GM12878 (cell line): ENCODE measurements around the gene ZNF678. TPM values are rescaled to one million over a fixed set of nuclear protein-coding genes. Genes with fewer than 3 reads are reported as not detected.

Experiments
- ATAC-seq: fragments of 200-7000 bp; cut with Tn5 transposase; 3 replicates; pipeline ENCODE4 v1.9.1; 2020; ENCODE audit warnings: mild to moderate bottlenecking, moderate library complexity
- BruUV-seq: library from RNA; stranded (reverse); fragments of 400-500 nt; replicated peaks from 2 replicates; lab custom pipeline; 2021; lab: Mats Ljungman, UMichigan
- CTCF ChIA-PET: fragments of 300-600 bp; sonication (Branson Sonifier 250); formaldehyde crosslinking; extraction: SDS; loops from one replicate; lab custom pipeline; 2021; ENCODE audit warnings: inconsistent platforms; lab: Yijun Ruan, JAX
- POLR2A ChIA-PET: fragments of 350-600 bp; formaldehyde crosslinking; extraction: SDS; loops from one replicate; lab custom pipeline; 2021; ENCODE audit warnings: inconsistent platforms; lab: Charles Lee
- RAD21 ChIA-PET: fragments of 300-600 bp; sonication (Branson Sonifier 250); formaldehyde crosslinking; loops from one replicate; lab custom pipeline; 2023; ENCODE audit warnings: antibody characterized with exemption; ENCODE audit not compliant: unreplicated experiment; lab: Charles Lee
- SMC1A ChIA-PET: fragments of 300-600 bp; sonication (Branson Sonifier 250); formaldehyde crosslinking; loops from one replicate; lab custom pipeline; 2023; ENCODE audit not compliant: unreplicated experiment, uncharacterized antibody; lab: Charles Lee
- DNase-seq: peaks from one replicate; pipeline ENCODE4 v3.0.0-alpha.2; 2011; ENCODE audit warnings: low read depth, low spot score
- FAIRE-seq: peaks from 3 replicates; lab custom pipeline; 2011; peaks lifted over from hg19 to GRCh38; lab: Jason Lieb, UNC
- H2AFZ ChIP-seq: 2 replicates; pipeline ENCODE4 v1.6.0; 2011; ENCODE audit warnings: low read depth, low read length, control low read depth; ENCODE audit not compliant: control insufficient read depth
- H3K27ac ChIP-seq: 2 replicates; pipeline ENCODE4 v1.5.1; 2011; ENCODE audit warnings: control low read depth; ENCODE audit not compliant: control insufficient read depth, insufficient read depth
- H3K27me3 ChIP-seq, 2 experiments: replicated peaks in 1 of 2; 2 replicates each; pipeline versions ENCODE4 v1.6.0 to v1.6.1; 2011; ENCODE audit warnings: low read length in 1 of 2; ENCODE audit not compliant: control insufficient read depth in 2 of 2, insufficient read depth in 2 of 2
- H3K36me3 ChIP-seq, 2 experiments: 2 replicates each; pipeline ENCODE4 v1.5.1; 2011; ENCODE audit warnings: low read length in 1 of 2; ENCODE audit not compliant: control insufficient read depth in 2 of 2, insufficient read depth in 2 of 2
- H3K4me1 ChIP-seq: 2 replicates; pipeline ENCODE4 v1.6.1; 2011; ENCODE audit warnings: mild to moderate bottlenecking, low read length, moderate library complexity, mixed read lengths; ENCODE audit not compliant: control insufficient read depth, insufficient read depth
- H3K4me2 ChIP-seq: 2 replicates; pipeline ENCODE4 v1.6.0; 2011; ENCODE audit warnings: control low read depth; ENCODE audit not compliant: control insufficient read depth, insufficient read depth
- H3K4me3 ChIP-seq: fragments of 200-600 bp; sonication (generic); 2 replicates; pipeline ENCODE4 v1.5.1; 2016
- H3K79me2 ChIP-seq: 2 replicates; pipeline ENCODE4 v1.6.0; 2011; ENCODE audit warnings: low read length; ENCODE audit not compliant: control insufficient read depth, insufficient read depth
- H3K9ac ChIP-seq: 2 replicates; pipeline ENCODE4 v1.8.0; 2011; ENCODE audit warnings: low read length, control low read depth, mixed read lengths; ENCODE audit not compliant: control insufficient read depth, insufficient read depth
- H3K9me3 ChIP-seq: replicated peaks from 3 replicates; pipeline ENCODE4 v1.5.1; 2011; ENCODE audit warnings: mild to moderate bottlenecking, low read length; ENCODE audit not compliant: control insufficient read depth, insufficient read depth
- H4K20me1 ChIP-seq: 2 replicates; pipeline ENCODE4 v1.6.0; 2011; ENCODE audit not compliant: control insufficient read depth, insufficient read depth
- POLR2AphosphoS2 ChIP-seq: IDR thresholded peaks from 2 replicates; pipeline ENCODE4 v1.6.1; 2011; ENCODE audit warnings: low read depth, mild to moderate bottlenecking, low read length, improper control_type of control experiment, moderate library complexity
- POU2F2 ChIP-seq: IDR thresholded peaks from 3 replicates; pipeline ENCODE4 v1.6.1; 2011; ENCODE audit warnings: low read depth, mild to moderate bottlenecking, low read length, borderline replicate concordance
- ZNF207 ChIP-seq: fragments of 450-650 bp; IDR thresholded peaks from 2 replicates; pipeline ENCODE4 v1.6.1; 2014; ENCODE audit warnings: antibody characterized with exemption, mild to moderate bottlenecking, borderline replicate concordance
- WGBS: methylation state at CpG from one replicate; pipeline ENCODE4 v1.1.6; 2016; ENCODE audit warnings: low lambda C conversion rate; ENCODE audit not compliant: insufficient replicate concordance, insufficient coverage; ENCODE audit errors: missing lambda C conversion rate; 5-methylcytosine and 5-hydroxymethylcytosine counted together
- in situ Hi-C: fragments of 300-500 bp; cut with MboI; formaldehyde crosslinking; loops from 9 replicates; pipeline ENCODE4 v1.14.3; 2018; ENCODE audit warnings: mixed read lengths
- intact Hi-C: fragments of 100-400 bp; cut with micrococcal nuclease; formaldehyde crosslinking; loops from one replicate; pipeline ENCODE4 v1.14.2; 2022; ENCODE audit not compliant: unreplicated experiment
- polyA plus RNA-seq, 11 experiments: library from polyadenylated mRNA; depleted of rRNA in 4 of 11; unstranded in 6 of 11; stranded (reverse) in 5 of 11; fragments of >200 nt; fragmentation: Nextera tagmentation in 4 of 11; fragmentation: Illumina TruSeq in 1 of 11; extraction: Ambion mirVana in 4 of 11; extraction: Trizol in 1 of 11; gene quantifications; 1 replicate in 1 of 11; 2 replicates in 10 of 11; pipeline versions ENCODE4 v1.2.1 to v1.2.3, GENCODE V29; 2011 to 2016; ENCODE audit warnings: inconsistent platforms in 2 of 11, missing spikeins in 2 of 11, low read depth in 1 of 11
- total RNA-seq, 4 experiments: library from RNA; depleted of rRNA in 3 of 4; stranded (reverse); fragments of >200 nt in 3 of 4; fragmentation: Illumina TruSeq in 1 of 4; extraction: Trizol in 1 of 4; gene quantifications; 2 replicates each; pipeline versions ENCODE4 v1.2.1 to v1.2.3, GENCODE V29; 2013 to 2021
- TF ChIP-seq, protein P1 (sequence below): IDR thresholded peaks from 2 replicates; pipeline ENCODE4 v1.6.1; 2012; ENCODE audit warnings: low read depth, low read length, improper control_type of control experiment
- TF ChIP-seq, protein P2 (sequence below): fragments of 450-650 bp; conservative IDR thresholded peaks from 2 replicates; pipeline ENCODE4 v1.6.1; 2017; ENCODE audit warnings: mild to moderate bottlenecking, moderate library complexity

ZNF678 gene
- total and polyA plus RNA-seq, 10 of the 15 experiments (the other 5 are each of a cell fraction or from before 2014, with no cell fraction given), result 1.4 to 10.4 (median 3.5) TPM

DNA sequence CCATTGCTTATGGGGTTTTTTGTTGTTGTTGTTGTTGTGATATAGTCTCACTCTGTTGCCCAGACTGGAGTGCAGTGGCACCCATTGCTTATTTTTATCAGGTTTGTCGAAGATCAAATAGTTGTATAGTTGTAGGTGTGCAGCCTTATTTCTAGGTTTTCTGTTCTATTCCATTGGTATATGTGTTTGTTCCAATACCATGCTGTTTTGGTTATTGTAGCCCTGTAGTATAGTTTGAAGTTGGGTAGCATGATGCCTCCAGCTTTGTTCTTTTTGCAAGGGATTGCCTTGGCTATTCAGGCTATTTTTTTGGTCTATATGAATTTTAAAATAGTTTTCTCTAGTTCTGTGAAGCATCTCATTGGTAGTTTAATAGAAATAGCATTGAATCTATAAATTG lies 11.6 kb downstream of the ZNF678 start:
- ChIA-PET SMC1A (interaction anchor here (0.5 kb wide), 1 partner anchor 550 kb away, joined by 3 read pairs; no protein-coding TSS in a partner anchor), POLR2A (no interaction called here), CTCF (no interaction called here), RAD21 (no interaction called here)
- Histone ChIP-seq H3K9me3 (peaks cover 12% of the 10 kb centered on the region), H3K27me3 (no peaks in the 10 kb centered on the region), H4K20me1 (no peaks in the 10 kb centered on the region), H3K4me2 (no peak overlapping the region), H3K9ac (no peak overlapping the region), H3K4me3 (no peak overlapping the region), H3K27ac (no peak overlapping the region), H3K36me3 (no peaks in the 10 kb centered on the region), H3K79me2 (no peaks in the 10 kb centered on the region; the same call in 1 of the 2 replicates), H2AFZ (no peak overlapping the region), H3K4me1 (no peaks in the 10 kb centered on the region)
- BruUV-seq, result no TSS peak
- 94% methylated on average over 1 of the region's 1 CpG for WGBS
- intact Hi-C loops (no loop called here), in situ Hi-C loops (no loop called here)
- ATAC-seq (no peak), DNase-seq (no peak), FAIRE-seq (no peak)
- TF ChIP-seq POLR2AphosphoS2 (no peak), ZNF207 (no peak), POU2F2 (no peak)
- TF ChIP-seq, protein P1, sequence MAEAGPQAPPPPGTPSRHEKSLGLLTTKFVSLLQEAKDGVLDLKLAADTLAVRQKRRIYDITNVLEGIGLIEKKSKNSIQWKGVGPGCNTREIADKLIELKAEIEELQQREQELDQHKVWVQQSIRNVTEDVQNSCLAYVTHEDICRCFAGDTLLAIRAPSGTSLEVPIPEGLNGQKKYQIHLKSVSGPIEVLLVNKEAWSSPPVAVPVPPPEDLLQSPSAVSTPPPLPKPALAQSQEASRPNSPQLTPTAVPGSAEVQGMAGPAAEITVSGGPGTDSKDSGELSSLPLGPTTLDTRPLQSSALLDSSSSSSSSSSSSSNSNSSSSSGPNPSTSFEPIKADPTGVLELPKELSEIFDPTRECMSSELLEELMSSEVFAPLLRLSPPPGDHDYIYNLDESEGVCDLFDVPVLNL, result no peak
- TF ChIP-seq, protein P2, sequence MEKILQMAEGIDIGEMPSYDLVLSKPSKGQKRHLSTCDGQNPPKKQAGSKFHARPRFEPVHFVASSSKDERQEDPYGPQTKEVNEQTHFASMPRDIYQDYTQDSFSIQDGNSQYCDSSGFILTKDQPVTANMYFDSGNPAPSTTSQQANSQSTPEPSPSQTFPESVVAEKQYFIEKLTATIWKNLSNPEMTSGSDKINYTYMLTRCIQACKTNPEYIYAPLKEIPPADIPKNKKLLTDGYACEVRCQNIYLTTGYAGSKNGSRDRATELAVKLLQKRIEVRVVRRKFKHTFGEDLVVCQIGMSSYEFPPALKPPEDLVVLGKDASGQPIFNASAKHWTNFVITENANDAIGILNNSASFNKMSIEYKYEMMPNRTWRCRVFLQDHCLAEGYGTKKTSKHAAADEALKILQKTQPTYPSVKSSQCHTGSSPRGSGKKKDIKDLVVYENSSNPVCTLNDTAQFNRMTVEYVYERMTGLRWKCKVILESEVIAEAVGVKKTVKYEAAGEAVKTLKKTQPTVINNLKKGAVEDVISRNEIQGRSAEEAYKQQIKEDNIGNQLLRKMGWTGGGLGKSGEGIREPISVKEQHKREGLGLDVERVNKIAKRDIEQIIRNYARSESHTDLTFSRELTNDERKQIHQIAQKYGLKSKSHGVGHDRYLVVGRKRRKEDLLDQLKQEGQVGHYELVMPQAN, result no peak
